Calu3 (cell line): ENCODE data around the gene NQO1. TPM values are rescaled to one million over a fixed set of nuclear protein-coding genes. Genes with fewer than 3 reads are reported as not detected.
A peak's percentile ranks its signal among the peaks of the same experiment; 100 is the strongest.

Experiments
- Bru-seq: library from RNA; stranded (reverse); fragments of 400-500 nt; gene quantifications from one replicate; lab custom pipeline; 2021; lab: Mats Ljungman, UMichigan
- BruChase-seq, 2 experiments: library from RNA; stranded (reverse); fragments of 400-500 nt; gene quantifications; one replicate each; lab custom pipeline; 2021; lab: Mats Ljungman, UMichigan
- BruUV-seq: library from RNA; stranded (reverse); fragments of 400-500 nt; replicated peaks from 2 replicates; lab custom pipeline; 2021; lab: Mats Ljungman, UMichigan
- CTCF ChIA-PET: fragments of 300-600 bp; sonication (Branson Sonifier 250); formaldehyde crosslinking; loops from one replicate; lab custom pipeline; 2022; ENCODE audit warnings: antibody characterized with exemption; lab: Charles Lee
- DNase-seq: peaks from one replicate; pipeline ENCODE4 v3.0.0; 2022
- H3K27ac Mint-ChIP-seq: one replicate; pipeline ENCODE4 v1.8.0; 2022; ENCODE audit warnings: mixed read lengths; ENCODE audit not compliant: unreplicated experiment
- H3K27me3 Mint-ChIP-seq: one replicate; pipeline ENCODE4 v1.8.0; 2022; ENCODE audit warnings: mixed read lengths; ENCODE audit not compliant: unreplicated experiment
- H3K36me3 Mint-ChIP-seq: one replicate; pipeline ENCODE4 v1.8.0; 2022; ENCODE audit warnings: mild to moderate bottlenecking, moderate library complexity, mixed read lengths; ENCODE audit not compliant: insufficient read depth, unreplicated experiment
- H3K4me1 Mint-ChIP-seq: one replicate; pipeline ENCODE4 v1.8.0; 2022; ENCODE audit warnings: mild to moderate bottlenecking, low read depth, mixed read lengths; ENCODE audit not compliant: unreplicated experiment
- H3K4me3 Mint-ChIP-seq: one replicate; pipeline ENCODE4 v1.8.0; 2022; ENCODE audit warnings: mild to moderate bottlenecking, low read depth, moderate library complexity, mixed read lengths; ENCODE audit not compliant: unreplicated experiment
- H3K9me3 Mint-ChIP-seq: one replicate; pipeline ENCODE4 v1.8.0; 2022; ENCODE audit warnings: low read depth, mixed read lengths; ENCODE audit not compliant: unreplicated experiment
- CTCF ChIP-seq: fragments of 200-600 bp; IDR thresholded peaks from one replicate; pipeline ENCODE4 v1.8.0; 2022; ENCODE audit warnings: antibody characterized with exemption; ENCODE audit not compliant: unreplicated experiment
- intact Hi-C: fragments of 100-400 bp; cut with micrococcal nuclease; formaldehyde crosslinking; loops from one replicate; pipeline ENCODE4 v1.10.0; 2022; ENCODE audit not compliant: unreplicated experiment
- long read RNA-seq: library from polyadenylated mRNA; stranded (forward); transcript quantifications from one replicate; pipeline ENCODE4 v2.0.0, GENCODE V29; 2022
- total RNA-seq: library from RNA; stranded (reverse); gene quantifications from 2 replicates; pipeline ENCODE4 v1.2.3, GENCODE V29; 2022

Gene NQO1
- total RNA-seq = 365 and 415 TPM in 2 replicates
- percentile 89 among the genes with signal in this experiment for Bru-seq, nascent RNA
- BruChase-seq, experiment 1, labeled RNA remaining after a 6-hour chase = percentile 94 among the genes with signal in this experiment
- BruChase-seq, experiment 2, labeled RNA remaining after a 2-hour chase = percentile 82 among the genes with signal in this experiment
- long read RNA-seq, transcript NQO1-201 (6 exons, 2,912 nt) = major isoform, 278 of 504 reads
- long read RNA-seq, transcript NQO1-203 (5 exons, 2,527 nt) = minor isoform, 6 of 504 reads
- long read RNA-seq, transcript NQO1-202 (5 exons, 1,105 nt) = minor isoform, 153 of 504 reads
- long read RNA-seq, partial matches to known transcripts = 19 of 504 reads
- long read RNA-seq, other reads (novel, unspliced or antisense) = 47 of 504 reads

GRCh38 chr16:69726313-69727060 lies at the start of gene NQO1:
NQO1 (minus strand) TSS chr16:69726560; CDS start chr16:69726439, 121 bp downstream.
- DNase-seq = peak; percentile 99
- no peak for TF ChIP-seq CTCF
- Mint-ChIP-seq H3K27ac (peak within 1 kb of the TSS; percentile 99), H3K27me3 (no peaks in the 10 kb centered on the region), H3K4me1 (peaks cover 38% of the 10 kb centered on the region), H3K36me3 (peaks cover 78% of the 10 kb centered on the region), H3K9me3 (no peaks in the 10 kb centered on the region), H3K4me3 (peak within 1 kb of the TSS; percentile 81)
- BruUV-seq = no TSS peak
- intact Hi-C loops = loop anchor here (1.0 to 2.0 kb wide), 2 partner anchors 16 to 28 kb away; partner anchors contain the start of gene NOB1
- CTCF ChIA-PET = interaction anchor here (0.5 to 1.5 kb wide), 9 partner anchors 14 to 330 kb away, joined by 3 to 12 read pairs (median 3); partner anchors contain the start of gene NOB1

GRCh38 chr16:69775563-69775962 lies 49.2 kb upstream of the NQO1 start:
- Mint-ChIP-seq H3K4me3 (no peak overlapping the region), H3K27ac (no peak overlapping the region), H3K9me3 (peaks cover 6% of the 10 kb centered on the region), H3K36me3 (no peaks in the 10 kb centered on the region), H3K4me1 (peaks cover 11% of the 10 kb centered on the region), H3K27me3 (no peaks in the 10 kb centered on the region)
- CTCF ChIA-PET = no interaction called here
- no TSS peak for BruUV-seq
- intact Hi-C loops = no loop called here
- DNase-seq = no peak
- TF ChIP-seq CTCF = no peak

- H3K27ac Mint-ChIP-seq = no peak overlapping the region
- no peaks in the 10 kb centered on the region for H3K36me3 Mint-ChIP-seq
- no TSS peak for BruUV-seq
- intact Hi-C loops = no loop called here
- no peak for DNase-seq
- peaks cover 6% of the 10 kb centered on the region for H3K9me3 Mint-ChIP-seq
- no peak overlapping the region for H3K4me3 Mint-ChIP-seq
- H3K4me1 Mint-ChIP-seq = peaks cover 11% of the 10 kb centered on the region
- no peaks in the 10 kb centered on the region for H3K27me3 Mint-ChIP-seq
- CTCF ChIA-PET = no interaction called here
- TF ChIP-seq CTCF = no peak
Measured at GRCh38 chr16:69773260-69773947, 47.0 kb upstream of the NQO1 start.

- CTCF ChIA-PET = no interaction called here
- no peak overlapping the region for H3K4me3 Mint-ChIP-seq
- no TSS peak for BruUV-seq
- intact Hi-C loops = no loop called here
- no peak overlapping the region for H3K27ac Mint-ChIP-seq
- peaks cover 6% of the 10 kb centered on the region for H3K9me3 Mint-ChIP-seq
- no peaks in the 10 kb centered on the region for H3K27me3 Mint-ChIP-seq
- TF ChIP-seq CTCF = no peak
- H3K36me3 Mint-ChIP-seq = peaks cover 1% of the 10 kb centered on the region
- H3K4me1 Mint-ChIP-seq = peaks cover 11% of the 10 kb centered on the region
- DNase-seq = no peak
Measured at GRCh38 chr16:69771651-69771967, 45.2 kb upstream of the NQO1 start.
